GM23338 (cell line): ENCODE data around the gene TRAPPC10.

Source experiments
- CTCF ChIP-seq, 2 experiments: fragments of 200-600 bp in 1 of 2; sonication (generic) in 1 of 2; conservative IDR thresholded peaks; 2 replicates each; pipeline versions ENCODE4 v1.5.1 to v1.6.1; 2016 to 2017; ENCODE audit warnings: antibody characterized with exemption in 2 of 2, low read depth in 2 of 2, mild to moderate bottlenecking in 2 of 2, moderate library complexity in 1 of 2
- EZH2 ChIP-seq: fragments of 200-600 bp; sonication (generic); IDR thresholded peaks from one replicate; pipeline ENCODE4 v1.8.0; 2017; ENCODE audit warnings: antibody characterized with exemption, mild to moderate bottlenecking, low read depth; ENCODE audit not compliant: unreplicated experiment

GRCh38 chr21:43989401-43989800 is 22.7 kb upstream of the TRAPPC10 start:
- TF ChIP-seq CTCF (conservative IDR thresholded peaks at IDR 0.05; ENCODE audit: low read depth in 2 of 2) (no peak), EZH2 (no peak)
